ENCODE data around the gene MYO7B. TPM values are rescaled to one million over a fixed set of nuclear protein-coding genes. Genes with fewer than 3 reads are reported as not detected.

MYO7B gene
- total RNA-seq, 4 donors from 2014 or later = 0.30 to 0.78 TPM; not detected in 2

GRCh38 chr2:127596311-127597045, 61.0 kb downstream of the MYO7B start:
- 93 to 94% methylated on average over 13 to 14 of the region's 14 CpGs for WGBS, 2 donors
- Histone ChIP-seq H3K4me3 (no peak overlapping the region), H3K36me3 (no peaks in the 10 kb centered on the region), H3K4me1 (peaks cover 0 to 2% (median 0%) of the 10 kb centered on the region in 4 donors), H3K27ac (no peak overlapping the region), H3K9me3 (no peaks in the 10 kb centered on the region), H3K27me3 (no peaks in the 10 kb centered on the region)
- no peak for DNase-seq (ENCODE audit: low spot score in 2 of 2)
- TF ChIP-seq, protein P1, sequence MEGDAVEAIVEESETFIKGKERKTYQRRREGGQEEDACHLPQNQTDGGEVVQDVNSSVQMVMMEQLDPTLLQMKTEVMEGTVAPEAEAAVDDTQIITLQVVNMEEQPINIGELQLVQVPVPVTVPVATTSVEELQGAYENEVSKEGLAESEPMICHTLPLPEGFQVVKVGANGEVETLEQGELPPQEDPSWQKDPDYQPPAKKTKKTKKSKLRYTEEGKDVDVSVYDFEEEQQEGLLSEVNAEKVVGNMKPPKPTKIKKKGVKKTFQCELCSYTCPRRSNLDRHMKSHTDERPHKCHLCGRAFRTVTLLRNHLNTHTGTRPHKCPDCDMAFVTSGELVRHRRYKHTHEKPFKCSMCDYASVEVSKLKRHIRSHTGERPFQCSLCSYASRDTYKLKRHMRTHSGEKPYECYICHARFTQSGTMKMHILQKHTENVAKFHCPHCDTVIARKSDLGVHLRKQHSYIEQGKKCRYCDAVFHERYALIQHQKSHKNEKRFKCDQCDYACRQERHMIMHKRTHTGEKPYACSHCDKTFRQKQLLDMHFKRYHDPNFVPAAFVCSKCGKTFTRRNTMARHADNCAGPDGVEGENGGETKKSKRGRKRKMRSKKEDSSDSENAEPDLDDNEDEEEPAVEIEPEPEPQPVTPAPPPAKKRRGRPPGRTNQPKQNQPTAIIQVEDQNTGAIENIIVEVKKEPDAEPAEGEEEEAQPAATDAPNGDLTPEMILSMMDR (IDR thresholded peaks at IDR 0.05) = no peak
- TF ChIP-seq POLR2A (IDR thresholded peaks at IDR 0.05) (no peak), EP300 (IDR thresholded peaks at IDR 0.05) (no peak)

- TF ChIP-seq, protein P1 (IDR thresholded peaks at IDR 0.05) = no peak
- TF ChIP-seq POLR2A (IDR thresholded peaks at IDR 0.05) (no peak), EP300 (IDR thresholded peaks at IDR 0.05) (no peak)
- Histone ChIP-seq H3K9me3 (no peaks in the 10 kb centered on the region), H3K4me1 (no peaks in the 10 kb centered on the region), H3K27me3 (no peaks in the 10 kb centered on the region), H3K36me3 (no peaks in the 10 kb centered on the region), H3K4me3 (no peak overlapping the region), H3K27ac (no peak overlapping the region)
- WGBS, 2 donors = 87% methylated on average over 17 of the region's 17 CpGs
- no peak for DNase-seq (ENCODE audit: low spot score in 2 of 2)
Observed at GRCh38 chr2:127597046-127597983, 61.8 kb downstream of the MYO7B start.

DNA sequence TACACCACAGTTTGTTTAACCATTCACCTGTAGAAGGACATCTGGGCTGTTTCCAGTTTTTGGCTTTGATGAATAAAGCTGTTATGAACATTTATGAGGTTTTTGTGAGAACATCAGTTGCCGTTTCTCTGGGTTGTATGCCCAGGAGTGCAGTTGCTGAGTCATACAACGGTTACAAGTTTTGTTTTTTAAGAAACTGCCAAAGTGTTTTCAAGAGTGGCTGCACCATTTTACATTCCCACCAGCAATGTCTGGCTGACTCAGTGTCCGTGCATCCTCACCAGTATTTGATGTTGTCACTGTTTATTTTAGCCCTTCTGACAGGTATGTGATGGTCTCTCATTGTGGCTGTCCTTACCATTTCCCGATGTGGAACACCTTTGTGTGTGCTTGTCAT, 62.5 kb downstream of the MYO7B start:
- H3K36me3 ChIP-seq = no peaks in the 10 kb centered on the region
- TF ChIP-seq POLR2A (IDR thresholded peaks at IDR 0.05) = no peak
- TF ChIP-seq EP300 (IDR thresholded peaks at IDR 0.05) = no peak
- TF ChIP-seq, protein P1 (IDR thresholded peaks at IDR 0.05) = no peak
- DNase-seq (ENCODE audit: low spot score in 2 of 2) = no peak
- H3K4me3 ChIP-seq = no peak overlapping the region
- WGBS, 2 donors = 74 to 79% methylated on average over 4 of the region's 4 CpGs
- H3K27ac ChIP-seq = no peak overlapping the region
- H3K27me3 ChIP-seq = no peaks in the 10 kb centered on the region
- no peaks in the 10 kb centered on the region for H3K4me1 ChIP-seq
- peaks cover 0 to under 1% (median 0%) of the 10 kb centered on the region in 4 donors for H3K9me3 ChIP-seq

GRCh38 chr2:127598711-127599110, 63.2 kb downstream of the MYO7B start:
- no peak for DNase-seq (ENCODE audit: low spot score in 2 of 2)
- Histone ChIP-seq H3K4me1 (no peaks in the 10 kb centered on the region), H3K4me3 (no peak overlapping the region), H3K9me3 (peaks cover 0 to 8% (median 0%) of the 10 kb centered on the region in 4 donors), H3K27ac (no peak overlapping the region), H3K27me3 (no peaks in the 10 kb centered on the region), H3K36me3 (no peaks in the 10 kb centered on the region)
- TF ChIP-seq POLR2A (IDR thresholded peaks at IDR 0.05) = no peak
- TF ChIP-seq, protein P1 (IDR thresholded peaks at IDR 0.05) = no peak
- no peak for TF ChIP-seq EP300 (IDR thresholded peaks at IDR 0.05)
- 82 to 89% methylated on average over 3 of the region's 3 CpGs for WGBS, 2 donors

DNA sequence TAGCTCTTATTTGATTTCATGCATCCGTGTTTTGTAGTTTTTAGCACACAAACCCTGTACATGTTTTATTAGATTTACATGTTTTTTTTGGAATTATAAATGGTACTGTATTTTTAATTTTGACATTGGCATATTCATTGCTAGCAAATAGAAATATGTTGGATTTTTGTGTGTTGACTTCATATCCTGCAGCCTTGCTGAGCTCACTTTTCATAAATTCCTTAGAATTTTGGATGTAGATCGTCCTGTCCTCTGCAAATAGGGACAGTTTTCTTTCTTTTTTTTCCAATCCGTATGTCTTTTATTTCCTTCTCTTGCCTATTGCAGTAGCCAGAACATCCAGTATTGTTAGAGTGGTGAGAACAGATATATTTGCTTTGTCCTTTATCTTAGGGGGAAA, 63.7 kb downstream of the MYO7B start:
- TF ChIP-seq EP300 (IDR thresholded peaks at IDR 0.05) (no peak), POLR2A (IDR thresholded peaks at IDR 0.05) (no peak)
- TF ChIP-seq, protein P1 (IDR thresholded peaks at IDR 0.05) = no peak
- H3K36me3 ChIP-seq = no peaks in the 10 kb centered on the region
- H3K9me3 ChIP-seq = peaks cover 0 to 11% (median 0%) of the 10 kb centered on the region in 4 donors
- DNase-seq (ENCODE audit: low spot score in 2 of 2) = no peak
- H3K27ac ChIP-seq = no peak overlapping the region
- H3K4me3 ChIP-seq = no peak overlapping the region
- 43 to 44% methylated on average over 3 of the region's 3 CpGs for WGBS, 2 donors
- H3K27me3 ChIP-seq = no peaks in the 10 kb centered on the region
- H3K4me1 ChIP-seq = no peaks in the 10 kb centered on the region

Data from tibial nerve (tissue), 4 donors.